Measurements from ENCODE around the gene FGD3.

GRCh38 chr9:92949266-92949982, 2.1 kb downstream of the FGD3 start:
- TF ChIP-seq CTCF (IDR thresholded peaks at IDR 0.05; ENCODE audit: insufficient read depth, low read depth, low read length) (no peak), EZH2 (IDR thresholded peaks at IDR 0.05; ENCODE audit: insufficient read depth, low read length) (no peak)

Measured in astrocyte (in vitro differentiated cells and primary cell).